HUDEP-2 (cell line): Measurements from ENCODE around the gene LRP1-AS.
"Not testable (repeated sequence)": the region's sequence is repeated elsewhere in the genome, so short reads cannot be mapped to it uniquely, and the experiment has no call there.

Experiments
- DNase-seq, 76 experiments: peaks; one replicate each; lab custom pipeline; 2025; ENCODE audit not compliant: unreplicated experiment in 76 of 76; lab: John Stamatoyannopoulos, UW

LRP1-AS gene

DNA sequence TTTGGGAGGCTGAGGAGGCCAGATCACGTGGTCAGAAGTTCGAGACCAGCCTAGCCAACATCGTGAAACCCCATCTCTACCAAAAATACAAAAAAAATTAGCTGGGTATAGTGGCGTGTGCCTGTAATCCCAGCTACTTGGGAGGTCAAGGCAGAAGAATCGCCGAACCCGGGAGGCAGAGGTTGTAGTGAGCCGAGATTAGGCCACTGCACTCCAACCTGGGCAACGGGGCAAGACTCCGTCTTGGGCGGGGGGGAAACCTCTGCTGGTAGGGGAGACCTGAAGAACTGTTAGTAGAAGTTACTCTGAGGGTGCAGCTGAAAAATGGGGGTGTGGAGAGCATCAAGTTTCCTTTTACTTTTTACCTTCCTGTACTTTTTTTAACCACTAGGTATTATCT lies 21.4 kb downstream of the LRP1-AS start:
- no peak for DNase-seq

DNA sequence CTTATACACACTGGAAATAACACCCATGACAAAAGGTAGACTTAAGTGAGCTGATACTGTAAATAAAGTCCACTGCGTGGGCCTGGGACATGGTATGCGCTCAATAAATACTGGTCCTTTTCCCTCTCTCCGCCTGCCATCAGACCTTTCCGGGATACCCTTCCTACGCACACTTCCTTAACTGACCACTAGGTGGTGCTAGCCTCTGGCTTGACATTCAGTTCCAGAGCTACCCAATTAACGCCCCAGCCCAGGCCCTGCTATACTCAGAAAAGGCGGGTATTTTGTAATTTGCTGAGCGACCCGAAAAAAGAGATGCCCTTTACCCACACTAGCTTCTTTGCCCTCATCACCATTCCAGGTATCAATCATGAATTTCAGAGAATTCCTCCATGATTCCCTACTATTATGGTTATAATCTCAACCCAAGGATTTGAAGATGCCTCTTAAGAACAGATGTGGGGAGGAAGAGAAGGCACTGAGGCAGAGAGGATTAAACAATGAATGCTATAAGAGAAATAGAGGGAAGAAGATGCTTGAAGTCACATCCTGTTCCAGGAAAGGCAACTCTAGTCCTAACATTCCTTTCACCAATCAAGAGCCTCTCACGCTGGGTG lies 23.1 kb downstream of the LRP1-AS start:
- peak in 65 of 76 experiments; percentile 12 to 78 (median 50) for DNase-seq

GRCh38 chr12:57123813-57124212 lies 23.6 kb downstream of the LRP1-AS start:
- DNase-seq: no peak

DNA sequence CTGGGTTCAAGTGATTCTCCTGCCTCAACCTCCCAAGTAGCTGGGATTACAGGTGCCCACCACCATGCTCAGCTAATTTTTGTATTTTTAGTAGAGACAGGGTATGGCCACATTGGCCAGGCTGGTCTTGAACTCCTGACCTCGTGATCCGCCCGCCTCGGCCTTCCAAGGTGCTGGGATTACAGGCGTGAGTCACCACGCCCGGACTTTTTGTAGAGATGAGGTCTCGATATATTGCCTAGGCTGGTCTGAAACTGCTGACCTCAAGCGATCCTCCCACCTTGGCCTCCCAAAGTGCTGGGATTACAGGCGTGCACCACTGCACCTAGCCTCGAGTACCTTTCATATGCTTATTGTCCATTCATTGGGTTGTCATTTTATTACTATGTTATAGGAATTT lies 26.7 kb downstream of the LRP1-AS start:
- DNase-seq: not testable (repeated sequence)

DNA sequence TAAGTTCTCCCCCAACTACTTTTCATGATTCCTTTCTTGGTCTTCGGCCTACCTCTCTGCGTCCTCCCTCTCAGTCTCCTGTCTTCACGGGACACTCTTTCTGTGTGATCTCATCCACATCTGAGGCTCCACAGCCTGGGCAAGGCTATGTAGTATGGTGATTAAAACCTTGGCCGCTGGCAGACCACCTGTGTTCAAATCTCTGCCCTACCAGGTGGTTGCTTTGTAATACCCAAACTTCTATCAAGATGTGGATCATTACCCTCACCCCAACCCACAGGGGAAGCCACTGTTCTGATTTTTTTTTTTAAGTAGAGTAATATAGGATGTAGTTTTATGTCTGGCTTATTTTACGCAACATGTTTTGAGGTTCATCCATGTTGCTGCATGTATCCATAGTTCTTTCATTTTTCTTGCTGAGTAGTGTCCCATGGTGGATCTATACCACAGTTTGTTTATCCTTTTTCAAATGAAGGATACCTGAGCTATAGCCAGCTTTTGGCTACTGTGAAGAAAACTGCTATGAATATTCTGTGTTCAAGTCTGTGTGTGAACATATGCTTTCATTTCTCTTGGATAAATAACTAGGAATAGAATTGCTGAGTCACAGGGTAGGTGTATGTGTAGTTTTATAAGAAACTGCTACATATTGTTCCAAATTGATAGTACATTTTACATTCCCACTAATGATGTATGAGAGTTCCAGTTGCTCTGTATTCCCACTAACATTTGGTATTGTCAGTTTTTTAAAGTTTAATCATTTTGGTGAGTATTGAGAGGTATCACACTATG lies 27.9 kb downstream of the LRP1-AS start:
- no peak for DNase-seq

DNA sequence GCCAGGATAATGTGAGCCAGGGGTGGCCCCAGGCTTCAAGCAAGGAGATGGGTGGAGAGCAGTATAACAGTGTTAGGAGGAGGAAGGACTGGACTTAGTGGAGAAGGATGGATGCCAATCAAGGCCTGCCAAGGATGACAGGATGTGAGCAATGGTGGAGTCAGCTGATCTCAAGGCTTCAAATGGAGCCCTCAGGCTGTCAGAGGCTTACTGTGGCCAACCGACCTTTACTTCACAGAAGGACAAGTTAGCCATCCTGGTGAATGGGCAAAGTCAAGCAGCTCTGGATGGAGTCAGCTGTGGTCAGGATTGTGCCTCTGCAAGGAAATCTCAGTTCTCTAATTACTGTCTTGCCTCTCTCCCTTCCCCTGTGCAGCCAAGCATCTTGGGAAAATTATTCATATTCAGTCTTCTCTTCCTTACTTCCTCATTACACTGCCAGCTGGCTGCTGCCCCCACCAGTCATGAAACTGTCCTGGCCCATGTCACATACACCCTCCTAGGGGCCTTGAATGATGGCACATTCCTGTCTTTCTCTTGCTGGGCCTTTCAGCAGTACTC lies 28.6 kb downstream of the LRP1-AS start:
- DNase-seq: no peak

DNA sequence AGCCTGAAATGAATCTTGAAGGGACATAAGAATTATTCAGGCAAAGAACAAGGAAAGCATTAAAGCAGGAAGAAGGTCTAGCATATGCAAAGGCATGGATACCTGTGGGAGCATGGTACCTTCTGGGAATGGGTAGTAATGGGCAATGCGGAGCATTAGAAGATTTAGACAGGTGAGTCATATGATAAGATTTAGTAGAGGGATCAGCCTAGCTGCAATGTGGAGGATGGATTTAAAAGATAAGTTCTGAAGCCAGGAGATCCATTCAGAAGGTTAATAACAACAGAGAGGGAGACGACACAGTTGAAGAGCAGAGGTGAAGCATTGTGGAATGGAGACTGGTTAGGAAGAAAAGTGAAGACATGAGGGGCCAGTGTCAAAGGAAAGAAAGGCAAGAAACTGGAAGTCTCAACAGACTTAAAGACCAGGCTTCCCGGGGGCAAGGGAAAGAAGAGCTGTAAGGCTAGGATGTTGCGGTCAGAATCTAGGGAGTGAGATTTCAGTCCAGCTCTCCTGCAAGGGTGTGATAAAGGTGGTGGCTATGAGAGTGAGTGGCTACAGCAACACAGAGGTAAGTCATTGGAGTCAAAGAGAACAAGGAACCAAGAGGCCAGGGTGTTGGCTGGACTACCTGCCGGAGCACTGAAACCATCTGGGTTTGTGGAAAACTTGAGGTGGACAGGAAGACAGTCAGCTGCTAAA lies 30.7 kb downstream of the LRP1-AS start:
- no peak for DNase-seq

GRCh38 chr12:57112492-57113294 lies 34.7 kb downstream of the LRP1-AS start:
- peak in 4 of 76 experiments; percentile 46 to 61 (median 52) for DNase-seq

DNA sequence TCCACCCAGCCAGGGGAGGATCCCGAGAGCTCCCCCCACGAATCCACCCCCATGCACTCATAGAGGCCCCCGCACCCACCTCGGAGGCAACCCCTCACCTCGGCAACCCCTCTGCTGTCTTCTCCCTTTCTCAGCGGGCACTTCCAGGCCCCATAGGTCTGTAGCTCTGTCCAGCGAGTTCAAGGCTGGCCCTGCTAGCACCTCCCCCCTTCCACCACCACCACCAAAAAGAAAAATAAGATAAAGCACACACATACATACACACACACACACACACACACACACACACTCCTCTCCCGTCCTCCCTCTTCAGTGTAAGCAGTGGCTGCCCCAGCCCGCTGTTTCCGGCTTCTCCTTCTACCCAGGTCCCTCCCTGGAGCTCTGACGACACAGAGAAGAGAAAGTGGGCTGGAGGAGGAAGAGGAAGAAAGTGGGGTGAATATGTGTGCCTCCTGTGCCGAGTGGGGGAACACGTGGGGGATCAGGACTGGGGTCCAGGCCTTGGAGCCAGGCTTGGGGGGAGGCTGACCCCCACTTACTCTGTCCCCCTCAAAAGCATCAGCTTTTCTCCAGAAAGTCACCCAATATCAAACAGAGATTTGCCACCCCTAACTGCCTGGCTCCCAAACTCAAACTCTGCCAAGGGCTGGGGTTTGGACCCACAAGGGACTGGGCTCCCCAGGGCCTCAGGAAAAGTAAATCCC lies 36.2 kb downstream of the LRP1-AS start, which contains the start of gene STAT6:
STAT6 (minus strand) TSS at position 332 of the 704 bp plus-strand sequence. CDS start 3,084 bp downstream, outside the sequence.
- peak in 71 of 76 experiments; percentile 25 to 82 (median 60) for DNase-seq

- peak in 69 of 76 experiments; percentile 14 to 80 (median 59) for DNase-seq
These were observed 37.1 kb downstream of the LRP1-AS start for GRCh38 chr12:57110104-57111030.

DNA sequence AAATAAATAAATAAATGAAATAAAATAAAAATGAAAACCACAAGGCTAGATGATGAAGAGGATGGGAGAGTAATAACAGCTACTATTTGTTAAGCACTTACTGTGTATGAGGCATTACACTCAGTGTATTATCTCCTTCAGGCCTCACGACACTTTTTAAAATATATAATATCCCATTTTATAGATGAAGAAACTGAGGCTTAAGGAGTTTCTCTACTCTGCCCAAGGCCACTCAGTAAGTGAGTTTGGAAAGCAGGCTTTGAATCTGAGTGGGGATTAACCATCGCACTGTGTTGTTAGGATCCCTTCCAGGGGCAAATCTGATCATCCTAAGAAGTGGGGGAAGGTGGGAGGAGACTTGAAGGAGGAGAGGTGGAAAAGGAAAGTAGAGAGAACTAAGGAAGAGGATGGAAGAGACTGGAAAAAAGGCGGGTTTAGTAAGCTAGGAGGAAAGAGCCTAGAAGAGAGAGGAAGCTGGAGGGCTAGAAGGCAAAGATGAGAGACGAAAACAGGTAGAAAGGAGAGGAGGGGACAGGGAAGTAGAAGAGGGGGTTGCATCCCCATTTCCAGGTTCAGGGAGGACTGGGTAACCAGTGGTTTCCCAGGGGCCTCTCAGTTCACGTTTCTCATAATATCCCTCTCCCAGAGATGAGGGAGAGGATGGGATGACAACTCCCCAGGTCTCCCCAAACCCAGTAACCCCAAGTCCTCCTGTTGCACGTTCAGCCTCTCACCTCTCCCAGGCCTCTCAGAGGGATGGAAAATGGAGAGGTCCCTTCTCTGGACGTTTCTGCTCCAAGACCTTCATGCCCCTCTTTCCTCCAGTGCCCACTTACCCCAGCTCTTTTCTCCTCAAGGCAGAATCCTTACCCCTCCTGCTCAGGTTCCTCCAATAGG lies 38.0 kb downstream of the LRP1-AS start:
- DNase-seq: no peak

- no peak for DNase-seq
These were observed 39.8 kb downstream of the LRP1-AS start for GRCh38 chr12:57107456-57108155.

- no peak for DNase-seq
These were observed 41.3 kb downstream of the LRP1-AS start for GRCh38 chr12:57106021-57106708.

DNA sequence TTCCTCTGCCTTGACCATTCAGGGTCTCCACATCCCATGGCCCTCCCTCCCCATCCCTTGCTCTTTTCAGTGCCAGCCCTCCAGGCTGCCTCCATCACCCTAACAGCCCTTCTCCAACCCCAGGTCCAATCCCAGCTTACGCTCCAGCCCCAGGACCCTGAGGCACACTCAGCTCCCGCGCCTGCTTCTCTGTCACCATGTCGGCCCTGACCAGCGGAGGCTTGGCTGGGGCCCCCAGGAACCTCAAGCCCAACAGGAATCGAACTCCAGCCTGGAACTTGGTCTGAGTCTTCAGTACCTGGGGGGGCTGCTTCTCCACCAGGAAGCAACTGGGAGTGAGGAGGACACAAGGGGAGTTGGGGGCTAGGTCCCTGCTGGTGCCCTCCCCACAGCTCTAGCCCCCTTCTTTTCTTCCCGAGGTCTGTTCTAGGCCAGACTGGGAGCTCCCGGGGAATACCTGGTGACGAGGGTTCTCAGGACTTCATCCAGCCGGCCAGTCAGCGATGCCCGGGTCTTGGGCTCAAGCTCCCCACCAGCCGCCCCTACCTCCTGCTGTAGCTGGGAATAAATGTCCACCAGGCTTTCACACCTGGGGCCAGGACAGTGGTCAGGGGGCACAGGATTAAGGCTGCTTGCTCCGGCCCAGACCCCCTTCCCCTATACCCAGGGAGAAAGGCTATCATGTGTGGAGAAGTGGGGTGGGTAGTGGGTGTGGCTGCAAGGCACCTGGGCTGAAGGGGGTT lies 42.2 kb downstream of the LRP1-AS start:
- DNase-seq: no peak

GRCh38 chr12:57104292-57104910 lies 43.0 kb downstream of the LRP1-AS start:
- no peak for DNase-seq
